HepG2 (cell line): ENCODE data around the gene RAB3C.

Source experiments
- BHLHE40 ChIP-seq: IDR thresholded peaks from 2 replicates; pipeline ENCODE4 v1.6.1; 2011; ENCODE audit warnings: low read length, improper control_type of control experiment
- HNF4A ChIP-seq: sonication (generic); formaldehyde crosslinking; IDR thresholded peaks from 2 replicates; pipeline ENCODE4 v1.4.0; 2020; ENCODE audit warnings: missing genetic modification reagents
- NR2F2 ChIP-seq: IDR thresholded peaks from 2 replicates; pipeline ENCODE4 v1.6.1; 2012; ENCODE audit warnings: low read depth, inconsistent platforms, borderline replicate concordance
- POLR2AphosphoS5 ChIP-seq: IDR thresholded peaks from 2 replicates; pipeline ENCODE4 v1.6.1; 2012; ENCODE audit warnings: low read depth, low read length
- RBAK ChIP-seq: sonication (generic); formaldehyde crosslinking; IDR thresholded peaks from 2 replicates; pipeline ENCODE4 v1.5.1; 2020; ENCODE audit warnings: mild to moderate bottlenecking, missing genetic modification reagents
- YY1 ChIP-seq: IDR thresholded peaks from 2 replicates; pipeline ENCODE4 v1.6.1; 2011; ENCODE audit warnings: low read length, low read depth, moderate library complexity, mild to moderate bottlenecking; ENCODE audit not compliant: insufficient read depth, insufficient replicate concordance
- ZNF501 ChIP-seq: sonication (generic); formaldehyde crosslinking; IDR thresholded peaks from 2 replicates; pipeline ENCODE4 v1.5.1; 2020; ENCODE audit warnings: mild to moderate bottlenecking, moderate library complexity, missing genetic modification reagents
- ZZZ3 ChIP-seq: sonication (generic); formaldehyde crosslinking; IDR thresholded peaks from 2 replicates; pipeline ENCODE4 v1.4.0; 2020; ENCODE audit warnings: missing genetic modification reagents, mild to moderate bottlenecking, borderline replicate concordance
- TF ChIP-seq, protein P1 (sequence below): sonication (generic); formaldehyde crosslinking; IDR thresholded peaks from 2 replicates; pipeline ENCODE4 v1.8.0; 2022; ENCODE audit warnings: low read depth, missing genetic modification reagents
- TF ChIP-seq, protein P2 (sequence below): sonication (generic); formaldehyde crosslinking; IDR thresholded peaks from 2 replicates; pipeline ENCODE4 v1.5.0; 2020; ENCODE audit warnings: mild to moderate bottlenecking, missing genetic modification reagents, moderate library complexity

DNA sequence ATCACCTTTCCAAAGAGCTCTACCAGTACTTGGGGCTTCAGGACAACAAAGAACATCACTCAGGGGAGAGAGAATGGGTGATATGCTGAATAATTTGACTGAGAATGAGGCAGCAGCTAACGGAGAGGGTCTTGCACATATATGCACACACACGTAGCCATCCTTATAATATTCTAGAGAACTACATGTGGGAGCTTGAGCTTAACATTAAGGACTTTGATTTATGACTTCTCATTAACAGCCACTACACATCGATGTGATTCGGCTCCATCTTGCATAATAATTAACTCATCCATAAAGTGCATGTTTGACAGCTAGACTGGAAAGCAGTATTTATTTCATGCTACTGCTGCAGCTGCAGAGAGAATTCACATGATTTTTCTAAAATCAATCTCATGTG is 163.4 kb downstream of the RAB3C start:
- TF ChIP-seq, protein P1, sequence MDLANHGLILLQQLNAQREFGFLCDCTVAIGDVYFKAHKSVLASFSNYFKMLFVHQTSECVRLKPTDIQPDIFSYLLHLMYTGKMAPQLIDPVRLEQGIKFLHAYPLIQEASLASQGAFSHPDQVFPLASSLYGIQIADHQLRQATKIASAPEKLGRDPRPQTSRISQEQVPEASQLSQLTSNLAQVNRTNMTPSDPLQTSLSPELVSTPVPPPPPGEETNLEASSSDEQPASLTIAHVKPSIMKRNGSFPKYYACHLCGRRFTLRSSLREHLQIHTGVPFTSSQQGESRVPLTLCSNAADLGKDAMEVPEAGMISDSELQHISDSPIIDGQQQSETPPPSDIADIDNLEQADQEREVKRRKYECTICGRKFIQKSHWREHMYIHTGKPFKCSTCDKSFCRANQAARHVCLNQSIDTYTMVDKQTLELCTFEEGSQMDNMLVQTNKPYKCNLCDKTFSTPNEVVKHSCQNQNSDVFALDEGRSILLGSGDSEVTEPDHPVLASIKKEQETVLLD: no peak
- TF ChIP-seq NR2F2: no peak
- TF ChIP-seq BHLHE40: no peak
- TF ChIP-seq POLR2AphosphoS5: no peak
- TF ChIP-seq RBAK (CRISPR knock-in tag): no peak
- TF ChIP-seq ZZZ3 (CRISPR knock-in tag): no peak
- no peak for TF ChIP-seq ZNF501 (CRISPR knock-in tag)
- no peak for TF ChIP-seq YY1
- no peak for TF ChIP-seq HNF4A (CRISPR knock-in tag)
- TF ChIP-seq, protein P2, sequence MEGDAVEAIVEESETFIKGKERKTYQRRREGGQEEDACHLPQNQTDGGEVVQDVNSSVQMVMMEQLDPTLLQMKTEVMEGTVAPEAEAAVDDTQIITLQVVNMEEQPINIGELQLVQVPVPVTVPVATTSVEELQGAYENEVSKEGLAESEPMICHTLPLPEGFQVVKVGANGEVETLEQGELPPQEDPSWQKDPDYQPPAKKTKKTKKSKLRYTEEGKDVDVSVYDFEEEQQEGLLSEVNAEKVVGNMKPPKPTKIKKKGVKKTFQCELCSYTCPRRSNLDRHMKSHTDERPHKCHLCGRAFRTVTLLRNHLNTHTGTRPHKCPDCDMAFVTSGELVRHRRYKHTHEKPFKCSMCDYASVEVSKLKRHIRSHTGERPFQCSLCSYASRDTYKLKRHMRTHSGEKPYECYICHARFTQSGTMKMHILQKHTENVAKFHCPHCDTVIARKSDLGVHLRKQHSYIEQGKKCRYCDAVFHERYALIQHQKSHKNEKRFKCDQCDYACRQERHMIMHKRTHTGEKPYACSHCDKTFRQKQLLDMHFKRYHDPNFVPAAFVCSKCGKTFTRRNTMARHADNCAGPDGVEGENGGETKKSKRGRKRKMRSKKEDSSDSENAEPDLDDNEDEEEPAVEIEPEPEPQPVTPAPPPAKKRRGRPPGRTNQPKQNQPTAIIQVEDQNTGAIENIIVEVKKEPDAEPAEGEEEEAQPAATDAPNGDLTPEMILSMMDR (CRISPR knock-in tag): no peak
